ENCODE results near the gene UBAP1L.

The UBAP1L gene

DNA sequence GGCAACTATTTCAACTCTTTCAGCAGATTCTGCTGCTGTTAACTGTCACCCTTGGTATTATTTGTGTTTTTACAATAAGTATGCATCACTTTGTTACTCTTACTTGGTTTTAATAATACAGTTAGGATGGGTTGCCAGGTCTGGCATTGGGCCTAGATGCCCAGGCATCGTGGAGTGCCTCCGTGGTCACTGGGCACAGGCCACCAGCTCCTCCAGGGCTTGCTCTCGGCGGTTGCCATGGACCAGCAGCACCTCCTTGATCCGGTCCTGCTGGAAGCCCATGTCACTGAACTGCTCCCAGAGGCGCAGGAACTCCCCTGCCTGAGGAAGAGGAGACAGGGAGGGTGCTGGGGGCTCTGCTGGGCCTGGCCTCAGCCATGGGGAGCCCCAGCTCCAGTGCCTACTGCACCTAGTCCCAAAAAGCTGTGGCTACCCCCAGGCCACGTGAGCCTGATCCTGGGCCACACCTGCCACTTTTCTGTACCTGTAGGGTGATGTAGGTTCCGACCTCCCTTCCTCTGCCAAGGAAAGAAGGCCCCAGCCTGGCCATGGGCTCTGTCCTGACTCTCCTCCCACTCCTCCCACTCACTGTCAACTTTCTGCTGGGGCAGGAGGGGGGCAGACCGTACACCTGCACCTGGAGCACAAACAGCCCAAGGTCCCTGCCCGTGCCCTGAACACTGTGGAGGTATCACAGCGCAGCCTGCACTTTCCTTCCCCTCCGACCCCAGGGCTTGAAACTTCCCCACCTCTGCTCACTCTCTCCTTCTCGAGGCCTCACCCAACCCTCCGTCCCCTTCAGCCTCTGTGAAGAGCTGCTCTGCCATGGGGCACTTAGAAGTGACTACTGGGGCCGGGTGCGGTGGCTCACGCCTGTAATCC, 21.8 kb downstream of the UBAP1L start:
- no peak overlapping the region for H3K4me3 ChIP-seq (ENCODE audit: low read depth, low read length)
- in situ Hi-C loops (cut with HindIII; ENCODE audit: low pct_ligation_motif_present, low sequenced_read_pairs) = no loop called here
- DNase-seq = no peak
- H3K36me3 ChIP-seq (replicated peaks) = no peaks in the 10 kb centered on the region
- no peaks in the 10 kb centered on the region for H3K27me3 ChIP-seq (replicated peaks)
- TF ChIP-seq, protein P1, sequence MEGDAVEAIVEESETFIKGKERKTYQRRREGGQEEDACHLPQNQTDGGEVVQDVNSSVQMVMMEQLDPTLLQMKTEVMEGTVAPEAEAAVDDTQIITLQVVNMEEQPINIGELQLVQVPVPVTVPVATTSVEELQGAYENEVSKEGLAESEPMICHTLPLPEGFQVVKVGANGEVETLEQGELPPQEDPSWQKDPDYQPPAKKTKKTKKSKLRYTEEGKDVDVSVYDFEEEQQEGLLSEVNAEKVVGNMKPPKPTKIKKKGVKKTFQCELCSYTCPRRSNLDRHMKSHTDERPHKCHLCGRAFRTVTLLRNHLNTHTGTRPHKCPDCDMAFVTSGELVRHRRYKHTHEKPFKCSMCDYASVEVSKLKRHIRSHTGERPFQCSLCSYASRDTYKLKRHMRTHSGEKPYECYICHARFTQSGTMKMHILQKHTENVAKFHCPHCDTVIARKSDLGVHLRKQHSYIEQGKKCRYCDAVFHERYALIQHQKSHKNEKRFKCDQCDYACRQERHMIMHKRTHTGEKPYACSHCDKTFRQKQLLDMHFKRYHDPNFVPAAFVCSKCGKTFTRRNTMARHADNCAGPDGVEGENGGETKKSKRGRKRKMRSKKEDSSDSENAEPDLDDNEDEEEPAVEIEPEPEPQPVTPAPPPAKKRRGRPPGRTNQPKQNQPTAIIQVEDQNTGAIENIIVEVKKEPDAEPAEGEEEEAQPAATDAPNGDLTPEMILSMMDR (IDR thresholded peaks at IDR 0.05; ENCODE audit: low read depth, low read length, missing control alignments) = no peak
- no peak overlapping the region for H3K27ac ChIP-seq

DNA sequence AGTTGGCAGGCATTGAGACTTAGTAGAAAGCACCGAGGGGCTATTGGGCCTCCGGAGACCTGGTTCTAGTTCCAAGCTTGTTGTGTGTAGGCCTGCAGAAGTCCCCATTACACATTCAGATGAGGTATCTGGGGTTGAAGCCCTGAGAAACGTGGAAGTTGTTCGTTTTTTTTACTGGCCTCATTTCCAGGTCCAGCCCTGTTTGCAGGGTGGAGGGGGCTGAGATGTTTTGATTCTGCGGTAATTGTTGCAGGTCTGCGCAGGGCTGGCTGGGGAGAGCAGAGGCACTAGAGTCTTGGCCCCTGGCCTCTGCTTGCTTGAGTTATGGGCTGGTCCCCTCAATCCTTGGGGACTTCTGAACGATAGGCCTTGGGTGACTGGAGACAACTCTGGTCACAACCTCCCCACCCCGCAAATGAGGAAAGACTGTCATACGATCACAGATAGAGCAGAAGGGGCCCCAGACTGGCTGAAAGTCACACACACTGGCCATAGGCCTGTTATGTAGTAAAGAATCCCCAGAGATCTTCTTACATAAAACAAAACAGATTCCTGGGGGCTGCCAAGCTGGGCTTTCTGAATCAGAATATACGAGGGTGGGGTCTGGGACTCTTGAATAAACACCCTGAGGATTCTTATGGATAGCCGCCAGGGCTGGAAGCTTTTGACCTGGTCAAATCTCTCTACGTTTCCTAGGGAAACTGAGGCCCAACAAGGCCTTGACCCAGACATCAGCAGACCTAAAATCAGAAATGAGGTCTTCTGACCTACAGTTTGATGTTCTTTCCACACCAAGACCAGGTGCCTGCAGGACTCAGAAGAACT, 22.8 kb downstream of the UBAP1L start:
- TF ChIP-seq, protein P1 (IDR thresholded peaks at IDR 0.05; ENCODE audit: low read depth, low read length, missing control alignments) = no peak
- Histone ChIP-seq H3K27me3 (replicated peaks) (no peaks in the 10 kb centered on the region), H3K36me3 (replicated peaks) (no peaks in the 10 kb centered on the region), H3K27ac (no peak overlapping the region), H3K4me3 (ENCODE audit: low read depth, low read length) (no peak overlapping the region)
- in situ Hi-C loops (cut with HindIII; ENCODE audit: low pct_ligation_motif_present, low sequenced_read_pairs) = no loop called here
- DNase-seq = no peak

- DNase-seq = no peak
- H3K27ac ChIP-seq = no peak overlapping the region
- no peaks in the 10 kb centered on the region for H3K36me3 ChIP-seq (replicated peaks)
- H3K4me3 ChIP-seq (ENCODE audit: low read depth, low read length) = no peak overlapping the region
- in situ Hi-C loops (cut with HindIII; ENCODE audit: low pct_ligation_motif_present, low sequenced_read_pairs) = no loop called here
- TF ChIP-seq, protein P1 (IDR thresholded peaks at IDR 0.05; ENCODE audit: low read depth, low read length, missing control alignments) = no peak
- H3K27me3 ChIP-seq (replicated peaks) = no peaks in the 10 kb centered on the region
These were observed 25.7 kb downstream of the UBAP1L start for GRCh38 chr15:65089206-65089824.

DNA sequence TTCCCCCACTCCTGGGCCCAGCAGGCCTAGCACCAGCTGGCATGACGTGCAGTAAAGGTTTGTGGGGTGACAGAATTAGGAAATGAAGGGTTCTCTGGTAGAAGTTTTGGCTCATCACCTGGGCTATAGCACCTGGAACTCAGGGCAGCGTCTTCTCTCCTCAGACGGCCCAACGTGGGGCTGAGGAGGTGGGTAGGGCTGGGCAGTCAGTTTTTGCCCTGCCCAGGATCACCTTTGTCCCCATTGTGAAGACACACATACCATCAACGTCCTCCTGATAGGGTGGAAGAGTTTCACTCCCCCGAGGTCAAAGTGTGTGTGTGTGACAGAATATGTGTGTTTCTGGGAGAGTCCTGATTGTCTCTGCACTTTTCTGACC, 26.4 kb downstream of the UBAP1L start:
- Histone ChIP-seq H3K27ac (no peak overlapping the region), H3K27me3 (replicated peaks) (no peaks in the 10 kb centered on the region), H3K4me3 (ENCODE audit: low read depth, low read length) (no peak overlapping the region), H3K36me3 (replicated peaks) (no peaks in the 10 kb centered on the region)
- DNase-seq = no peak
- in situ Hi-C loops (cut with HindIII; ENCODE audit: low pct_ligation_motif_present, low sequenced_read_pairs) = no loop called here
- TF ChIP-seq, protein P1 (IDR thresholded peaks at IDR 0.05; ENCODE audit: low read depth, low read length, missing control alignments) = no peak

GRCh38 chr15:65087873-65088642, 26.9 kb downstream of the UBAP1L start:
- H3K4me3 ChIP-seq (ENCODE audit: low read depth, low read length) = no peak overlapping the region
- TF ChIP-seq, protein P1 (IDR thresholded peaks at IDR 0.05; ENCODE audit: low read depth, low read length, missing control alignments) = no peak
- no peak overlapping the region for H3K27ac ChIP-seq
- H3K36me3 ChIP-seq (replicated peaks) = no peaks in the 10 kb centered on the region
- in situ Hi-C loops (cut with HindIII; ENCODE audit: low pct_ligation_motif_present, low sequenced_read_pairs) = no loop called here
- DNase-seq = no peak
- H3K27me3 ChIP-seq (replicated peaks) = no peaks in the 10 kb centered on the region

Measured in brain microvascular endothelial cell (primary cell).